ENCODE results near the gene CELF5. TPM values are rescaled to one million over a fixed set of nuclear protein-coding genes. Genes with fewer than 3 reads are reported as not detected.

The CELF5 gene
- total RNA-seq, 4 donors from 2014 or later = not detected

- peaks cover 0 to 13% (median 0%) of the 10 kb centered on the region in 3 donors for H3K9me3 ChIP-seq
- WGBS, 2 donors (ENCODE audit: low coverage in 1 of 2) = 31 to 51% methylated on average over 4 to 7 of the region's 14 CpGs
- no peaks in the 10 kb centered on the region for H3K4me1 ChIP-seq
- no peak for ATAC-seq
- no peak overlapping the region for H3K4me3 ChIP-seq
- H3K36me3 ChIP-seq = no peaks in the 10 kb centered on the region
- H3K27ac ChIP-seq = no peak overlapping the region
- H3K27me3 ChIP-seq = peaks cover 58% of the 10 kb centered on the region
- TF ChIP-seq CTCF (IDR thresholded peaks at IDR 0.05) (no peak), POLR2AphosphoS5 (IDR thresholded peaks at IDR 0.05) (no peak)
Observed at GRCh38 chr19:3248728-3249326, 24.4 kb downstream of the CELF5 start.

GRCh38 chr19:3249408-3249807 lies 24.9 kb downstream of the CELF5 start:
- Histone ChIP-seq H3K36me3 (no peaks in the 10 kb centered on the region), H3K27me3 (peaks cover 60% of the 10 kb centered on the region), H3K4me1 (no peaks in the 10 kb centered on the region), H3K9me3 (peaks cover 0 to 17% (median 0%) of the 10 kb centered on the region in 3 donors), H3K27ac (no peak overlapping the region), H3K4me3 (no peak overlapping the region)
- TF ChIP-seq POLR2AphosphoS5 (IDR thresholded peaks at IDR 0.05) (no peak), POLR2A (IDR thresholded peaks at IDR 0.05) (no peak), CTCF (IDR thresholded peaks at IDR 0.05) (no peak), EP300 (IDR thresholded peaks at IDR 0.05) (no peak)
- 74% methylated on average over 7 of the region's 10 CpGs; no CpG with 5 or more reads in 1 of the 2 donors for WGBS, 2 donors (ENCODE audit: low coverage in 1 of 2)
- ATAC-seq = no peak

- H3K27me3 ChIP-seq = peaks cover 66% of the 10 kb centered on the region
- no peaks in the 10 kb centered on the region for H3K36me3 ChIP-seq
- no peak overlapping the region for H3K4me3 ChIP-seq
- TF ChIP-seq CTCF (IDR thresholded peaks at IDR 0.05) (peak in 3 of 4 experiments; percentile 23 to 49 (median 29)), POLR2A (IDR thresholded peaks at IDR 0.05) (no peak)
- peaks cover 0 to 17% (median 0%) of the 10 kb centered on the region in 3 donors for H3K9me3 ChIP-seq
- WGBS, 2 donors (ENCODE audit: low coverage in 1 of 2) = 54% methylated on average over 3 of the region's 7 CpGs; no CpG with 5 or more reads in 1 of the 2 donors
- ATAC-seq = no peak
- no peak overlapping the region for H3K27ac ChIP-seq
- H3K4me1 ChIP-seq = no peaks in the 10 kb centered on the region
Observed at GRCh38 chr19:3250675-3251074, 26.2 kb downstream of the CELF5 start.

GRCh38 chr19:3251229-3251628 lies 26.8 kb downstream of the CELF5 start:
- Histone ChIP-seq H3K27ac (no peak overlapping the region), H3K36me3 (no peaks in the 10 kb centered on the region), H3K27me3 (peaks cover 62% of the 10 kb centered on the region), H3K4me3 (no peak overlapping the region), H3K9me3 (peaks cover 0 to 17% (median 0%) of the 10 kb centered on the region in 3 donors), H3K4me1 (no peaks in the 10 kb centered on the region)
- ATAC-seq = no peak
- 63 to 78% methylated on average over 4 to 8 of the region's 8 CpGs for WGBS, 2 donors (ENCODE audit: low coverage in 1 of 2)
- TF ChIP-seq POLR2A (IDR thresholded peaks at IDR 0.05) (no peak), EP300 (IDR thresholded peaks at IDR 0.05) (no peak), POLR2AphosphoS5 (IDR thresholded peaks at IDR 0.05) (no peak), CTCF (IDR thresholded peaks at IDR 0.05) (no peak)

- H3K27ac ChIP-seq = no peak overlapping the region
- ATAC-seq = no peak
- H3K4me1 ChIP-seq = no peaks in the 10 kb centered on the region
- no peaks in the 10 kb centered on the region for H3K36me3 ChIP-seq
- H3K4me3 ChIP-seq = no peak overlapping the region
- H3K9me3 ChIP-seq = peaks cover 0 to 17% (median 0%) of the 10 kb centered on the region in 3 donors
- WGBS, 2 donors (ENCODE audit: low coverage in 1 of 2) = 80 to 100% methylated on average over 1 to 2 of the region's 2 CpGs
- peaks cover 57% of the 10 kb centered on the region for H3K27me3 ChIP-seq
- no peak for TF ChIP-seq POLR2AphosphoS5 (IDR thresholded peaks at IDR 0.05)
- no peak for TF ChIP-seq EP300 (IDR thresholded peaks at IDR 0.05)
- no peak for TF ChIP-seq POLR2A (IDR thresholded peaks at IDR 0.05)
- TF ChIP-seq CTCF (IDR thresholded peaks at IDR 0.05) = no peak
Observed at GRCh38 chr19:3252650-3253049, 28.2 kb downstream of the CELF5 start.
